Measurements from ENCODE around the gene AKR1C2.
"Not testable (repeated sequence)": the region's sequence is repeated elsewhere in the genome, so short reads cannot be mapped to it uniquely, and the experiment has no call there.

Gene AKR1C2

DNA sequence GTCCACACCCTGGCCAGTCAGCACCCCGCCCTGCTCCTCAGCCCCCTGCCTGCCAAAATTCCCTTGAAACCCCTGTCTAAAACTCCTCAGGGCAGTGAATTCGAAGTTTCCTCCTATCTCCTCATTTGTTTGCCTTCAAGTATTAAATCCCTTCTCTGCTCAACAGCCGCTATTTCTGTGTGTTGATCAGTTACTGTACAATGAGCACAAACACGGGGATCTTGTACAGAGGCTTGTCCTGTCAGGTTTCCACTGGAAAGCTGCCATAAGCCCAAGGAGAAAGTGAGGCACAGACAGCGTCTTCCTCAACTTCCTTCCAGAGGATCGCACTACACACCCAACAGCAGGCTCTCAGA lies 63.6 kb downstream of the AKR1C2 start:
- not testable (repeated sequence) for H3K27me3 ChIP-seq (ENCODE audit: control insufficient read depth in 5 of 5, insufficient read depth in 4 of 5, low read length in 5 of 5); H3K9me3 ChIP-seq (ENCODE audit: control insufficient read depth in 5 of 5, low read length in 5 of 5); H3K27ac ChIP-seq (ENCODE audit: low read depth, low read length); H3K36me3 ChIP-seq (ENCODE audit: control insufficient read depth in 5 of 5, insufficient read depth in 5 of 5, low read length in 5 of 5); H3K4me3 ChIP-seq (ENCODE audit: low read depth in 1 of 5, low read length in 5 of 5); H3K9ac ChIP-seq (ENCODE audit: low read length in 5 of 5)
- peaks cover 2 to 37% (median 36%) of the 10 kb centered on the region in 5 donors for H3K4me1 ChIP-seq (ENCODE audit: control insufficient read depth in 5 of 5, insufficient read depth in 5 of 5, low read length in 5 of 5)

- Histone ChIP-seq H3K36me3 (ENCODE audit: control insufficient read depth in 5 of 5, insufficient read depth in 5 of 5, low read length in 5 of 5) (no peaks in the 10 kb centered on the region), H3K27me3 (ENCODE audit: control insufficient read depth in 5 of 5, insufficient read depth in 4 of 5, low read length in 5 of 5) (no peaks in the 10 kb centered on the region), H3K4me1 (ENCODE audit: control insufficient read depth in 5 of 5, insufficient read depth in 5 of 5, low read length in 5 of 5) (peaks cover 2 to 31% (median 30%) of the 10 kb centered on the region in 5 donors), H3K27ac (ENCODE audit: low read depth, low read length) (no peak overlapping the region), H3K4me3 (ENCODE audit: low read depth in 1 of 5, low read length in 5 of 5) (no peak overlapping the region), H3K9me3 (ENCODE audit: control insufficient read depth in 5 of 5, low read length in 5 of 5) (no peaks in the 10 kb centered on the region), H3K9ac (ENCODE audit: low read length in 5 of 5) (no peak overlapping the region)
Measured at GRCh38 chr10:4939224-4940072, 64.2 kb downstream of the AKR1C2 start.
